ENCODE data around the gene CLPTM1L.

- TF ChIP-seq POLR2AphosphoS5 (IDR thresholded peaks at IDR 0.05; ENCODE audit: borderline replicate concordance, low read depth, low read length) (no peak), EZH2 (IDR thresholded peaks at IDR 0.05) (no peak), FOXP2 (optimal IDR thresholded peaks at IDR 0.05; ENCODE audit: control extremely low read depth, extremely low read length, insufficient read depth) (no peak)
These were observed 35.3 kb upstream of the CLPTM1L start for GRCh38 chr5:1380011-1380817.
